KMS-11 (cell line): Measurements from ENCODE around the gene RHOC.

Source experiments
- H2AFZ ChIP-seq: fragments of 200-600 bp; sonication (generic); 2 replicates; pipeline ENCODE4 v1.6.1; 2016; ENCODE audit warnings: antibody characterized with exemption, mixed run types, low read depth
- H3K27ac ChIP-seq: fragments of 200-600 bp; sonication (generic); 2 replicates; pipeline ENCODE4 v1.6.1; 2016; ENCODE audit warnings: mild to moderate bottlenecking, mixed run types
- H3K27me3 ChIP-seq: fragments of 200-600 bp; sonication (generic); 2 replicates; pipeline ENCODE4 v1.6.1; 2017; ENCODE audit warnings: mild to moderate bottlenecking, low read depth, mixed run types, moderate library complexity; ENCODE audit not compliant: insufficient read depth
- H3K36me3 ChIP-seq: fragments of 200-600 bp; sonication (generic); 2 replicates; pipeline ENCODE4 v1.6.1; 2017; ENCODE audit warnings: mild to moderate bottlenecking, mixed run types; ENCODE audit not compliant: insufficient read depth
- H3K4me1 ChIP-seq: fragments of 200-600 bp; sonication (generic); 2 replicates; pipeline ENCODE4 v1.6.1; 2016; ENCODE audit warnings: mild to moderate bottlenecking, low read depth, mixed run types; ENCODE audit not compliant: poor library complexity, severe bottlenecking
- H3K4me2 ChIP-seq: fragments of 200-600 bp; sonication (generic); 2 replicates; pipeline ENCODE4 v1.7.0; 2016; ENCODE audit warnings: mild to moderate bottlenecking, mixed run types
- H3K4me3 ChIP-seq: fragments of 200-600 bp; sonication (generic); IDR thresholded peaks from 2 replicates; pipeline ENCODE4 v1.6.1; 2017; ENCODE audit warnings: low read depth, low read length, mixed read lengths; ENCODE audit not compliant: insufficient read depth
- H3K79me2 ChIP-seq: fragments of 200-600 bp; sonication (generic); 2 replicates; pipeline ENCODE4 v1.6.1; 2016; ENCODE audit warnings: low read depth, mixed run types; ENCODE audit not compliant: insufficient read depth
- H3K9ac ChIP-seq: fragments of 200-600 bp; sonication (generic); 2 replicates; pipeline ENCODE4 v1.6.1; 2016; ENCODE audit warnings: mild to moderate bottlenecking, mixed run types
- H4K20me1 ChIP-seq: fragments of 200-600 bp; sonication (generic); 2 replicates; pipeline ENCODE4 v1.6.1; 2016; ENCODE audit warnings: mild to moderate bottlenecking, mixed run types; ENCODE audit not compliant: insufficient read depth
- CTCF ChIP-seq: fragments of 200-600 bp; sonication (generic); conservative IDR thresholded peaks from 2 replicates; pipeline ENCODE4 v1.6.1; 2017; ENCODE audit warnings: low read depth, mild to moderate bottlenecking, antibody characterized with exemption, low read length, moderate library complexity, mixed read lengths

The RHOC gene

DNA sequence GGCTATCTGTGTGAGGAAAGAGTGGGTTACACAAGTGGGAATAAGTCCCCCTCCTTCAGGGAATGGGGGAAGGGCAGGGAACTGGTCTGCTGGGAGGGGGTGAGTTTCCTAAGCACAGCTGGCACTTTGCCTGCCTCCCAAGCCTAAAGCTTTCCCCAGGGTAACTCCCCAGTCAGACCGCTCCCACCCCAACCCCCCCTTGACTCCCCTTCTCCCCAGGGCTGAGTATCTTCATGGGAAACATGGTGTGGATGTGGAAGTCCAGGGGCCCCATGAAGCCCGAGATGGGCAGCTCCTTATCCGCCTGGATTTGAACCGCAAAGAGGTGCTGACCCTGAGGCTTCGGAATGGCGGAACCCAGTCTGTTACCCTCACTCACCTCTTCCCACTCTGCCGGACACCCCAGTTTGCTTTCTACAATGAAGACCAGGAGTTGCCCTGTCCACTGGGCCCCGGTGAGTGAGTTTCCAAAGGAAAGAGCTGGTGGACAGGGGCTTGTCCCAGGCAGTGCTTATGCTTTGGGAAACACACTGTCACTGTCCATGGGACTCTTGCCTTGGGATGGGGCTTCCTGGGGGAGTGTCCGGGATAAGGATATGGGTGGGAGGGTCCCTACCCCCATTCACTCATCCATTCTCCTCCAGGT is 17.6 kb downstream of the RHOC start:
- Histone ChIP-seq H3K79me2 (no peaks in the 10 kb centered on the region), H3K27ac (no peak overlapping the region), H3K4me2 (no peak overlapping the region), H3K4me3 (no peak overlapping the region), H2AFZ (no peak overlapping the region), H3K27me3 (no peaks in the 10 kb centered on the region), H3K36me3 (no peaks in the 10 kb centered on the region), H4K20me1 (no peaks in the 10 kb centered on the region), H3K9ac (no peak overlapping the region), H3K4me1 (no peaks in the 10 kb centered on the region)
- no peak for TF ChIP-seq CTCF

DNA sequence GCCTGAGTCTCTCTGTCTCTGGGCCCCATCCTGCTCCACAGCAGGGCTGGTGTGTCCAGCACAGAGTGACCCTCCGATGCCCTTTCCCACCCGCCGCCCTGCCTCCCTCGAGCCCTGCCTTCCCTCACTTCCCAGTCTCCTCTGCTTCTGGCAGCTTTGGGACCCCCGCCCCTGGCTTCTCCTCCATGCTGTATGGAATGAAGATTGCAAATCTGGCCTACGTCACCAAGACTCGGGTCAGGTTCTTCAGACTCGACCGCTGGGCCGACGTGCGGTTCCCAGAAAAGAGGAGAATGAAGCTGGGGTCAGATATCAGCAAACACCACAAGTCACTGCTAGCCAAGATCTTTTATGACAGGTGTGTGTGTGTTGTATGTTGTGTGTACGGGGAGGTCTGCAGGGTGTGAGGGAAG is 18.1 kb downstream of the RHOC start:
- no peaks in the 10 kb centered on the region for H3K27me3 ChIP-seq
- no peak overlapping the region for H3K4me3 ChIP-seq
- H2AFZ ChIP-seq = no peak overlapping the region
- H3K9ac ChIP-seq = no peak overlapping the region
- no peak overlapping the region for H3K27ac ChIP-seq
- no peak overlapping the region for H3K4me2 ChIP-seq
- no peaks in the 10 kb centered on the region for H3K36me3 ChIP-seq
- no peaks in the 10 kb centered on the region for H4K20me1 ChIP-seq
- no peaks in the 10 kb centered on the region for H3K79me2 ChIP-seq
- no peaks in the 10 kb centered on the region for H3K4me1 ChIP-seq
- TF ChIP-seq CTCF = no peak

- no peak for TF ChIP-seq CTCF
- H3K4me1 ChIP-seq = no peaks in the 10 kb centered on the region
- H3K9ac ChIP-seq = no peak overlapping the region
- H2AFZ ChIP-seq = no peak overlapping the region
- H3K79me2 ChIP-seq = no peaks in the 10 kb centered on the region
- no peak overlapping the region for H3K4me3 ChIP-seq
- no peak overlapping the region for H3K27ac ChIP-seq
- no peak overlapping the region for H3K4me2 ChIP-seq
- H3K27me3 ChIP-seq = no peaks in the 10 kb centered on the region
- no peaks in the 10 kb centered on the region for H4K20me1 ChIP-seq
- no peaks in the 10 kb centered on the region for H3K36me3 ChIP-seq
Observed at GRCh38 chr1:112687785-112688496, 19.0 kb downstream of the RHOC start.

GRCh38 chr1:112687361-112687760 is 19.6 kb downstream of the RHOC start:
- no peak for TF ChIP-seq CTCF
- H3K79me2 ChIP-seq = no peaks in the 10 kb centered on the region
- H3K4me3 ChIP-seq = no peak overlapping the region
- no peak overlapping the region for H2AFZ ChIP-seq
- H3K27me3 ChIP-seq = no peaks in the 10 kb centered on the region
- H3K4me2 ChIP-seq = no peak overlapping the region
- no peaks in the 10 kb centered on the region for H3K36me3 ChIP-seq
- no peaks in the 10 kb centered on the region for H3K4me1 ChIP-seq
- no peak overlapping the region for H3K27ac ChIP-seq
- H3K9ac ChIP-seq = no peak overlapping the region
- no peaks in the 10 kb centered on the region for H4K20me1 ChIP-seq
